AG04449 (cell line): ENCODE results near the gene OR7G3.
A peak's percentile ranks its signal among the peaks of the same experiment; 100 is the strongest.

Source experiments
- CTCF ChIA-PET: fragments of 350-600 bp; formaldehyde crosslinking; extraction: SDS; loops from one replicate; lab custom pipeline; 2021; ENCODE audit warnings: antibody characterized with exemption; lab: Yijun Ruan, JAX
- POLR2A ChIA-PET: fragments of 400-600, 350-600 bp; formaldehyde crosslinking; extraction: SDS; loops from one replicate; lab custom pipeline; 2020; ENCODE audit warnings: antibody characterized with exemption, inconsistent platforms; lab: Yijun Ruan, JAX
- DNase-seq: peaks from one replicate; pipeline ENCODE4 v3.0.0-alpha.2; 2010; ENCODE audit warnings: low read depth, low spot score
- H3K4me3 ChIP-seq: 2 replicates; pipeline ENCODE4 v1.5.1; 2011; ENCODE audit warnings: low read depth, mild to moderate bottlenecking, control low read depth, low read length
- TF ChIP-seq, protein P1 (sequence below): IDR thresholded peaks from one replicate; pipeline ENCODE4 v1.5.1; 2011; ENCODE audit warnings: mild to moderate bottlenecking, moderate library complexity, low read length, control low read depth, inconsistent platforms; ENCODE audit not compliant: insufficient read depth; ENCODE audit errors: missing control alignments

Gene OR7G3

DNA sequence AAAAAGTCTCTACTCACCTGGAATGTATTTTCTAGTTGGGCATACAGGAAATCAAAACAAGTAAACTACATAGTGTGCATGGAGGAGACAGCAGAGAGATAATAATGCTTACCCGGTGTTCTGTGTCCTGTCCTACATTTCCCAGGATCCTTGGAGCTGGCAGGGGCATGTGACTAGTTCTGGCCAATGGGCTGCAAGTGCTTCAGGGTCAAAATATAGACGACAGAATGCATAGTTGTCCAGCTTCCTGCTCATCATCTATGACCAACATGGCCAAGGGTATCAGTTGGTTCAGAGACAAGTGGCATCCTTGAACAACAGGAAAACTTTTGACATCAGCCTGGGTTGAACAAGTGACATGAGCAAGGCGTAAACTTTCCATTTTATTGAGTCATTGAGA lies 21.9 kb upstream of the OR7G3 start:
- no peak overlapping the region for H3K4me3 ChIP-seq
- CTCF ChIA-PET = no interaction called here
- TF ChIP-seq, protein P1, sequence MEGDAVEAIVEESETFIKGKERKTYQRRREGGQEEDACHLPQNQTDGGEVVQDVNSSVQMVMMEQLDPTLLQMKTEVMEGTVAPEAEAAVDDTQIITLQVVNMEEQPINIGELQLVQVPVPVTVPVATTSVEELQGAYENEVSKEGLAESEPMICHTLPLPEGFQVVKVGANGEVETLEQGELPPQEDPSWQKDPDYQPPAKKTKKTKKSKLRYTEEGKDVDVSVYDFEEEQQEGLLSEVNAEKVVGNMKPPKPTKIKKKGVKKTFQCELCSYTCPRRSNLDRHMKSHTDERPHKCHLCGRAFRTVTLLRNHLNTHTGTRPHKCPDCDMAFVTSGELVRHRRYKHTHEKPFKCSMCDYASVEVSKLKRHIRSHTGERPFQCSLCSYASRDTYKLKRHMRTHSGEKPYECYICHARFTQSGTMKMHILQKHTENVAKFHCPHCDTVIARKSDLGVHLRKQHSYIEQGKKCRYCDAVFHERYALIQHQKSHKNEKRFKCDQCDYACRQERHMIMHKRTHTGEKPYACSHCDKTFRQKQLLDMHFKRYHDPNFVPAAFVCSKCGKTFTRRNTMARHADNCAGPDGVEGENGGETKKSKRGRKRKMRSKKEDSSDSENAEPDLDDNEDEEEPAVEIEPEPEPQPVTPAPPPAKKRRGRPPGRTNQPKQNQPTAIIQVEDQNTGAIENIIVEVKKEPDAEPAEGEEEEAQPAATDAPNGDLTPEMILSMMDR = no peak
- DNase-seq = no peak
- POLR2A ChIA-PET = no interaction called here

GRCh38 chr19:9146882-9147281 lies 20.1 kb upstream of the OR7G3 start:
- TF ChIP-seq, protein P1 = no peak
- H3K4me3 ChIP-seq = no peak overlapping the region
- ChIA-PET CTCF (no interaction called here), POLR2A (no interaction called here)
- no peak for DNase-seq

- DNase-seq = no peak
- TF ChIP-seq, protein P1 = no peak
- no peak overlapping the region for H3K4me3 ChIP-seq
- POLR2A ChIA-PET = no interaction called here
- CTCF ChIA-PET = no interaction called here
These were observed 18.2 kb upstream of the OR7G3 start for GRCh38 chr19:9144920-9145319.

- CTCF ChIA-PET = interaction anchor here (0.7 kb wide), 1 partner anchor 11 kb away, joined by 3 read pairs; no protein-coding TSS in a partner anchor
These were observed 13.6 kb upstream of the OR7G3 start, which contains the start of gene ZNF317 for GRCh38 chr19:9140159-9140874. TSS of gene ZNF317 (plus strand) at chr19:9140397. CDS start at chr19:9156017, 15,620 bp downstream.

GRCh38 chr19:9139609-9140158 lies 12.9 kb upstream of the OR7G3 start:
- POLR2A ChIA-PET = no interaction called here
- DNase-seq = no peak
- TF ChIP-seq, protein P1 = no peak
- CTCF ChIA-PET = no interaction called here
- peak overlapping the region; percentile 71 for H3K4me3 ChIP-seq

More at GRCh38 chr19:9140159-9140874, 13.6 kb upstream of the OR7G3 start, which contains the start of gene ZNF317:
- TF ChIP-seq, protein P1 = no peak
- POLR2A ChIA-PET = no interaction called here
- peak within 1 kb of the TSS; percentile 71 for H3K4me3 ChIP-seq
- peak; percentile 41 for DNase-seq

GRCh38 chr19:9132422-9132821 lies 5.7 kb upstream of the OR7G3 start:
- no peak overlapping the region for H3K4me3 ChIP-seq
- CTCF ChIA-PET = no interaction called here
- no peak for DNase-seq
- TF ChIP-seq, protein P1 = no peak
- POLR2A ChIA-PET = no interaction called here
